Fibroblast of skin of scalp (primary cell): ENCODE measurements around the gene TSKU.

ENCODE experiments used
- DNase-seq: peaks from one replicate; pipeline ENCODE4 v3.0.0-alpha.2; 2013

Gene TSKU

DNA sequence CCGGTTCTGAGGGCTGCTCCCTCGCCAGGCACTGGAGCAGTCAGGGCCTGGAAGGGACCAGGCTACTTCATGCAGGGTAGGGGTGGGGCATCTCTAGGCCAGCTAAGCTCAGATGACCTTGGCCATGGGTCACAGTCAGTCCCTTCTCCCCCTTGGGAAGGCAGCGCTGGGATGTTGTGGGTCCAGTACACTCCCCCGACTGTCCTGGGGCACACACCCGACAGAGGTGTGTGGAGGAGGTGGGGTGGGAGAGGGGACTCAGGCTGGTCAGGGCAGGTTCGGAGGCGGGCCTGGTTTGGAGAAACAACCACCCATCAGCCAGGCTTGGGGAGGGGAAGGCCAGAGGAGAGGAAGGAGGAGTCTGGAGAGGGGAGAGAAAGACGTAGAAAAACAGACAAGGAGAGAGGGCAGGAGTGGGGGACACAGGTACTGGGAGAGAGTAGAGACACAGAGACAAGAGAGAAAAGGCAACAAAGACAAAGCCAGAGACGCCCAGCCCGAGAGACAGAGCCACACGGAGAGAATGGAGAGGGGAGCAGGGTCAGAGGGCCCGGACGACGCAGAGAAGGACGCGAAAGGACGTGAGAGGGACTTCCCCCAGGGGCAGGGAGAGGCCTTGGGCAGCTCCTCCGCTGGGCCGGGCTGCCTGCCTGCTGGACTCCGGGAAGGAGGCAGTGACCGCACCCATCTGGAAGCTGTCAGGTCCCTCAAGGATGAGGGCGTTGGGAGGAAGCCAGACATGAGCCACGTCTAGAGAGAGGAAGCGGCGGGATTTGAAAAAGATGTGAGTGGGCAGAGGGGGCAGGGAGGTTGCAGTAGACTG, 30.6 kb upstream of the TSKU start:
- DNase-seq, result peak; percentile 83

DNA sequence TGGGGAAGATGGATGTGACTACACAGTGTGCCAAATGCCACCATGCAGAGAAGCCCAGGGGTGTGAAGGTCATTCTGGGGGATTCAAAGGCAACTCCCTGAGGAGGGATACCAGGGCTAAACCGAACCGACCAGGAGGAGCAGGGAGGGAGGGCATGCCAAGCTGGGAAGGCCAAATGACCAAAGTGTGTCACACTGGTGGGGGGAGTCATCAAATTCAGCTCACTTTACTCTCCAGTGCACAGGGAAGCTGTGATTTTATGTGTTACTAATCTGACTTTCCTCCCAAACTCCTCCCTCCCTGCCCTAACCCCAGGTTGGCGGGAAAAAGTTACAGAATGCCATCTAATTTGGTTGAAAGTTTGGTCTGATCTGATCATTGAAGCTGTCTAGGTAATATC, 29.7 kb upstream of the TSKU start:
- DNase-seq, result no peak

DNA sequence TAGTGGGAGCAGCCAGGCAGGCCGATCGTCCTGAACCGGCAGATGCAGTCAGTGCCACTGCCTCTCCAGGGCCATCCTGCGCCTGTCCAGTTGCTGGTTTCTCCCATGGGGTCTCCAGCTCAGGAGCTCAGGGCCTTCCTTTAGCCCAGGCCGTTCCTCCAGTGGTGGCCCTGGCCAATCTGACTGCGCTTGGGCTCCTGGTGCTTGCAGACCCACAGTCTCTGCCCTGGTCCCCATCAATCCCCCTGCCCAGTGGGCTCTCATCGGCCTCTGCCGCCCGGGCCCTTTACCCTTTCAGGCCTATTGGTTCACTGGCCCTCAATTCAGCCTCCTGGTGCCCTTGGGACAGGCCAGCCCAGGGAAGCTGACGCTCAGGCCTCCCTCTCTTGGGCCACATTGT, 29.2 kb upstream of the TSKU start:
- DNase-seq, result no peak

DNA sequence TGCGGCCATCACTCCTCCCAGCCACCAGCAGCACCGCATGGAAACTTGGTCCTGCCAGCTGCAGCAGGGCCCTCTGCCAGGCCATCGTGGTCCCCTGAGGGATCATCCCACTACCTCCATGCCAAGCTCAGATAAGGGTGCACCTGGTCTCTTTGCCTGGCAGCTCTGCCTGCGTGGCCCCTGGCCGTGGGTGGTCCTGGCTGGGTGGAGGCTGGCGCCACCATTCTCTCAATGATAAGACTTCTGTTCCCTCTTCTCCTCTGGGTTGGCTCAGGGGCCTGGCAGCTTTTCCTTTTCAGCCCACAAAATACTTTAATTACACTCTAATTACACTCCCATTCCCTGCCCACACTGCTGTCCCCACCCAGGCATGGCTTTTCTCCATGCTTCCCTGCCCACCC, 26.8 kb upstream of the TSKU start:
- DNase-seq, result no peak

DNA sequence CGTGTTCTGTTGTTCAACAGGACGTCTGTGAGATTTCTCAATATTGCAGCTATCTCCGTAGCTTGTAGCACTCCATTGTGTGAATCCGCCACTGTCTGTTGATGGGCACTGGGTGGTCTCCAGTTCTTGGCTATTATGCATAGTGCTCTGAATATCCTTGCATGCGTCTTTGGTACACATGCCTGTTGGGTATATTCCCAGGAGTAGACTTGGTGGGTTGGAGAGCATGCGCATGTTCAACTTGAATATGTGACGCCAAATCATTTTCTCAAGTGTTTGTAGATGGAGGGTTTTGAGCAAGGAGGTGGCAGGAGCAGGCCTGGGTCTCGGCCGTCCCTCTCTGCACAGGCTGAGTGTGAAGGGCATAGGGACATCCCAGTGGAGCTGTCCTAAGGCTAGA, 24.8 kb upstream of the TSKU start:
- no peak for DNase-seq

DNA sequence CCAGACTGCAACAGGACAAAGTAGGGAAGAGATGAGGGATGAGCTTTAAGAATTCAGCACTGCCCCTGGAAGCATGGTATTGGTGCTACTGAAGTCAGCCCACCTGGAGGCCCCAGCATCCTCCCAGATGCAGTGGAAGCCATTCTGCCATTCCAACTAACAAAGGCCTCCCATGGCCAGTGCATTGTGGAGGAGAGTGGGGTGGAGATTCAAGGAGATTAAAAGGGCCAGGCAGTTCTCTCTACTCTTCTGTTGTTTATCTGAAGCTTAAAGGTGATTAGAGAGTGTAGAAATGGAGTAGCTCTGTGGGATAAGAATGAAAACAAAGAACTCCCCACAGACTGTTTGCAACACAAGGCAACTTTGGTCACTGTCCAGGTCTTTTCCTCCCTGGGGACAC, 24.1 kb upstream of the TSKU start:
- DNase-seq, result no peak

DNA sequence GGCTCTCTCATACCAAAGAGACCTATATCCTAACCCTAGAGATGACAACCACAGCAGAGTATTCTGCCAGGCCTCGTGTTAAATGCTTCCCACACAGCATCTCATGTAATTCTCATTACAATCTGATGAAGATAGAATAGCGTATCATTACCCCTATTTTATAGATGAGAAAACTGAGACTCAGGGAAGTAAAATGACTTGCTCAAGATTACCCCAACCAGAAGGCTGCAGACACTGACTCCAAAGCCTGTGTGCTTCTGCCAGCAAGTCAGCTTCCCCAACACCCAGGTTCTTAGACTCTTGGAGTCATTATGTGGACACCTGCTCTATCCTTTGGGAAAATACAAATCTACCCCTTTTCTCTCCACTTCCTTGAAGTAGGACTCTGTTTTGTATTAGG, 23.6 kb upstream of the TSKU start:
- no peak for DNase-seq

DNA sequence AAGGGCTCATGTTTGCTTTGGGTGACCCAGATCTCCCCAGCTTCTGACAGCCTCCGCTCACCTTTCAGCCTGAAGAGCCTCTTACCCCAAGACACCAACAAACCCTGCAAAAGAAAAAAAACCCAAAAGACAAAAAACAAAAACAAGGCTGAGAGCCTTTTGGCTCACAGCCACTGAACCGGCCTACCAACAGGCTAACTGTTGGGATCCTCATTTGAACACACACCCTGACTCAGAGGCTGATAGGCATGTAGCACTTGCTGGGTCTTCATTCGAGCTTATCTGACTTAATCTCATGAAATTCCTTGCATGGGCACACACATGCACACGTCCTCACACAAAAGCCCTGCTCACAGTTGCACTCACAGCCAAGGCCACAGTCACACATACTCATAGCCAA, 22.9 kb upstream of the TSKU start:
- DNase-seq, result no peak

DNA sequence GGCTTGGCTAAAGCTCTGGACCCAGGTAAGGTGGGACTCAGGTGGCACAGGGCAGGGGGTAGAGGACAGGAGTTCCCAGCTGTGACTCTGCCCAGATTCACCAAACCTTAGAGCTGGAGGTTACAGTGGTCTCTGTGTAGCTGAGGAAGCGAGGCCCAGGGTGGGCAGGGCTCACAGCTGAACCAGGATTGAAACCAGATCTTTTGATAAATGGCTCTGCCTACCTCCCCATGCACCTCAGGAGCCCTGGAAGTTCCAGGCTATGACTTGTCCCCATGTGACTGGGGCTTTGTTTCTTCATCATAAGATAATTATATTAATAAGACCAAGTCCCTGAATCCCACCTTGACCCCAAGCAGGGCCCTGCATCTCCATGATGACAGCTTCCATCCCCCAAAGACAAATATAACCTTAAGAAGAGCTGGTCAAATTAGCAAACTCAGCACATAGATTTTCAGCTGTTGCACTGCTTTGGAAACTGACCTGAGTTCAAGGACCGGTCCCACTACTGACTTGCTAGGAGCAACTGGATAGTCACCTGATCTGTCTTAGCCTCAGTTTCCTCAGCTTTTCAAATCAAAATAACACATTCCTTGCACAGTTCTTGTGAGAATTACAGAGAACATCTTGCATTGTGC, 21.3 kb upstream of the TSKU start:
- no peak for DNase-seq

DNA sequence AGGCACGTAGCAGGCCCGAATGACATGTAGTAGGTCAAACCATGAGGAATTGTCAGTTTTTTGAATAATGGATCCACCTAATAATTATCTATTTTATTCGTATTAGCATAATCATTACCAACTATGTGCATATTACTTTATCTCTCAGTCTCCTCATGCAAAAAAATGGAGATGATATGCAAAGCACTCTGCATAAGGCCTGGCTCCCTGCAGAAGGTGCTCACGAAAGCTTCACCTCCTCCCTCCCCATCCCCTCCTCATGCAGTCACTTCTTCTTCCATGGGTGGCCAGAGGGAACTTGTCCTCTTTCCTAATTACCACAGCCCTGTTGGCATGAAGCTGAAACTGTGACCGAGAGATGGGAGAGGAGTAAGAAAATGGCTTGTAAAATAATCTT, 20.8 kb upstream of the TSKU start:
- DNase-seq, result no peak

DNA sequence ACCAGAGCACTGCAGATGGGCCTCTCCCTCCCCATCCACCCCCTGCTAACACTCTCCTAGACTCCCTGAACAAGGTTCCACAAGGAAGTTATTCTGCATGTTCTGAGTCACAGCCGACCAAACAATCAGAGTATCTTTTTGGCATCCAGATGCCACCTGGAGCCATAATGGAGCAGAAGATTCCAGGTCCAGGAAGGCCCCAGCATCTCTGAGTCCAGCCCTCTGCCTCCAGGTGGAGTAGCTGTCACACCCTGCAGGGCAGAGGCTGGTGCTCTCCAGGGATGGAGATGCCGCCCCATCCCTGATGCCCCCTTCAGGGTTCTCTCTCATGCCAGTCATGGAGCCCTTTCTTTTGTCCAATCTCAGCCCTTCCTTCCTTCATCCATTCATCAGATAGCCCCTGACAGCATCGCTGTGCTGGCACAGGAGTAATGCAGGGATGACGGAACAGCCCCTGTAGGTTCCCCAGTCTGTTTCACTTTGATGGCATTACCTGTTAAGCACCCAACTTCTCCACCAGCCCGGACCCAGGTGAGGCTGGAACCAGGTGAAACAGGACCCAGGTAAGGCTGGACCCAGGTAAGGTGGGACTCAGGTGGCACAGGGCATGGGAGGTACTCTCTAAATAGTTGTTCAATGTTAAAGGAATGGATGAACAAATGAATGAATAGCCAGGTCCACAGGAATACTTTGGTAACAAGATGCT, 20.1 kb upstream of the TSKU start:
- no peak for DNase-seq

DNA sequence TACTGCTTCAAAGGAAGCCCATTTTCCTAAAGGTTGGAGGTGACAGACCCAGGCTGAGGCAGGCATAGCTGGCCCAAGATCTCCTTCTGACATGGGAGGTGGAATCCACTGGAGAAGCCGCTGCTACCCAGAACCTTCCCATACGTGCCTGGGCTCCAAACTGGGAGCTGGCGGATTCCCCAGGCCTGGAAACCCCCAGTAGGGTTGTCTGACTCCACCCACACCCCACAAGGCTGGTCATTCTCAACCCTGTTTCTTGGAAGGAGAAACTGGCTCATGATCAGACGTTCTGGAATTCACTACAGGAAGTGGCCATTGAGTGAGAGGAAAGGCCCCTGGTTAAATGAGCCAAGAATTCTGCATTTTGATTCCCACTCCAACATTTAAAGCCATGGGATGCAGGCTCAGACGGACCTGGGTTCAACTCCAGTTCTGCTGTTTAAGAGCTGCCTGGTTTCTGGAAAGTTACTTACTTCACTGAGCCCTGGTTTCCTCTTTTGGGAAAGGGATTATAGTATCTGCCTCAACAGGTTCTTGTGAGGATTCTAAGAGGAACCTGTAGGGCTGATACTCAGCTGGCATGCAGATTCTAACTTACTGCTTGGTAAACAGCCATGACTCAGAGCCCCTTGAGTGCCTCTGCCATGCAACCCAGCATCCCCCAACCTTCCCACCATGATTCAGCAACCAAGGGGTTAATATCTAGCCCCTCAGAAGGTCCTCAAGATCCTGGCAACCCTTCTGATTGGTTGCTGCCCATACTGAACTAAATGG, 19.4 kb upstream of the TSKU start:
- peak; percentile 83 for DNase-seq

DNA sequence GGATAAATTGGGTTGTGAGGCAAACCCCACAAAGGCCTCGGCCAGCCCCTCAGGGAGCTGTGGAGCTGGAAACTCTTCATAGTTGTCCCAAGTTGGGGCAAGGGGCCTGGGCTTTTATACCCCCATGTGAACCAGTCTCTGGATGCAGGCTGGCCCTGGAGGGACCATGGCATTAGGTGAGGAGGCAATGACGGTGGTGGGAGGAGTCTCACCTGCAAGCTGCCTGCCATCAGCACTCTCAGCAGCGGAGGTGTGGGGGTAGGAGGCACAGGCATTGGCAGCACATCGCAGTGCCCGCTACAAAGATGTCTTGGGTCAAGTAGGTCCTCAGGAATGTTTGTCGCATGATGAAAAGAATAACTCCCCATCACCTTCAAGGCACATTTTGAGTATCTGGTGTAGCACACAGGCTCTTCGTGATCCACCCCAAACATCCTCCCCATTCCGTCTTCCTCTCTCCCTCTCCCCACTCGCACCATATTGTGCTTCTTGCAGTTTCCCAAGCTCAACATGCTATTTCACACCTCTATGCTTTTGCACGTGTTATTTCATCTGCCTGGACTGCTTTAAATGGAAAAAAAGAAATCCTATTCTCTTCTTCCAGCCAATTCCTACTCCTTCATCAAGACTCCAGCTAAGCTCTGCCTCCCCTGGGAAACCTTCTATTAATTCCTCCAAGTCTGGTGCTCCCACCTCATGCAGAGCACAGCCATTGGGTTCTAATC, 18.1 kb upstream of the TSKU start:
- no peak for DNase-seq

DNA sequence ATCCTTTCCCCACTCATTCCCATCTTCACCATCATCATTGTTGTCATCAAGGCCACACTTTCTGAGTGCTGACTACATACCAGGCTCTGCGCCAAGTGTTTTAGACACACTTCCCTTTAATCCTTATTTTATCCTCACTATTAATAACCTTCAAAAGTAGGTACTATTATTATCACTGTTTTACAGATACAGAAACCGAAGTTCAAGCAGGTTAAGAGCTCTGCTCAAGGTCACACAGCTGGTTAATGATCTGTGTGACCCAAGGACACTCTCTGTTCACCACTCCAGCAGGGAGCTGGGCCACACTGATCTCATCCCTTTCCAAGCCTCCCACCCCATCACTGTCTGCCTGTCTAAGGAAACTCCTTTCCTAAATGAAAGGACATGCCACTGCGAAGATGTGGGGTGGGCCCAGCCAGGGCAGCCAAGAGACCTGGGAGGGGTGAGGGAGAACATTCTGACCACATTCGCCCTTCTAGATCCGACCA, 17.2 kb upstream of the TSKU start:
- DNase-seq, result no peak

DNA sequence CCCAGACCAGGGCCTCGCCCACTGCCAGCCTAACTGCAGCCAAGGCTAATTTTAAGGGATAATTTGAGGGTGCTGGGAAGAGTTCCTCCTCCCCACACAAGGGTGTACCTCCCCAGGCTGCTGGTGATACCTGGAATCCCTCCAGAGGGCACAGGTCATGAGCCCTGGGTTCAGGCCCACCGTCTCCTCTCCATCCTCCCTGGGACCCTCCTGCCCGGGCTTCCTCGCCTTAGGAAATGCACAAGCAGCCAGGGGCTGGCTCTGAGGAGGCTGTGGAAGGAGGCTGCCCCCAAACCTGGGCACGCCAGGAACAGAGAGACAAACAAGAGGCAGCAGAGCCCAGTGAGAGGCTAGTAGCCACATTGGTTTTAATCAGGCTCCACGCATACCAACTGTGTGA, 16.6 kb upstream of the TSKU start:
- DNase-seq, result no peak

DNA sequence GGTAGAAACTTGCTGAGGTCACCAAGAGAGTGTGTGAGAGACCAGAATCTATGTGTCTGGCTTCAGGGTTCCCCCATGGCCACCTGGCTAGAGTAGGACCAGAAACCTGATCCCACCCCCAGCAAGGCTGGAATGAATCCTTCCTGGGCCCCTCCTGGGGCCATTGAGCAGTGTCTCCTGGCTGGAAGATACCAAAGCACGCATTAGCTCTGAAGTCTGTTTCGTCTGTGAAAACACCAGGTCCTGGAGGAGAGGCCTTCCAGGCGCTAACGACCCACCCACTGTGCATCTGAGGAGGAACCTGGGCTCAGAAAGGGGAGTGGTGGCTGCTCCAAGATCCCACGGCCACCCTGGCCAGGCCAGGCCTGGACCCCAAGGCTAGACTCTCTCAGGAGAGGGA, 15.5 kb upstream of the TSKU start:
- DNase-seq, result no peak

DNA sequence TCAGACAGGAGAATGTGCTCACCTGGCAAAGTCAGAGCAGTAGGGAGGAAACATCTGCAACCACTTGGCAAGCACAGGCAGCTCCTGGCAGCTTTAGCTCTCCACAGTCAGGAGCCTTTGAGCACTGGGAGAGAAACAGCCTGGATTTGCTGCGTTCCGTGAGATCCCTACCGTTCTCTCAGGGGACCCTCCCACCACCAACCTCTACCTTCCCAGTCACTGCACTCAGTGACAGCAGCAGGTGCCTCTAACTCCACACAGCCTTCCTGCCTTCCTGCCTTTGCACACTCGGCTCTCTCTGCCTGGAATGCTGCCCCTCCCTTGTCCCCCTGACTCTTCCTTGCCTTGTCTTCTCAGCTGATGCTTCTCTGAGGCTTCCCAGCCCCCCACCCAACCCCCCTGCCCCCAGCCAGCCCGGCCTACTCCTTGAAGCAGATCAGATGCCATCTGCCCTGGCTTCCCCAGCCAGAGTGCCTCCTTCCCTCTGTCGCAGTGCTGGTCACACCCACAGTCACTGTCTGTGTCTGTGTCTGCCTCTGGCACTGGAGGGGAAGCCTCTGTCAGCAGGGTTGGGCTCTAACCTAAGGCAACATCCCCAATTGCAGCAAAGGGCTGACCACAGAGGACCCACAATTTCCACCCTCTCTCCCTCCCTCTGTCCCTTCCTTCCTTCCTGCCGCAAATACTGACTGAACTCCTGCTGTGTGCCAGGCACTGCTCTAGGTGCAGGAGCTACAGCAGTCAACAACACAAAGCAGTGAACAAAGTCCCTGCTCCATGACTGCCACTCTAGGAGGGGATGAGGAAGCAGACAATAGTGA, 14.9 kb upstream of the TSKU start:
- DNase-seq, result peak; percentile 36

DNA sequence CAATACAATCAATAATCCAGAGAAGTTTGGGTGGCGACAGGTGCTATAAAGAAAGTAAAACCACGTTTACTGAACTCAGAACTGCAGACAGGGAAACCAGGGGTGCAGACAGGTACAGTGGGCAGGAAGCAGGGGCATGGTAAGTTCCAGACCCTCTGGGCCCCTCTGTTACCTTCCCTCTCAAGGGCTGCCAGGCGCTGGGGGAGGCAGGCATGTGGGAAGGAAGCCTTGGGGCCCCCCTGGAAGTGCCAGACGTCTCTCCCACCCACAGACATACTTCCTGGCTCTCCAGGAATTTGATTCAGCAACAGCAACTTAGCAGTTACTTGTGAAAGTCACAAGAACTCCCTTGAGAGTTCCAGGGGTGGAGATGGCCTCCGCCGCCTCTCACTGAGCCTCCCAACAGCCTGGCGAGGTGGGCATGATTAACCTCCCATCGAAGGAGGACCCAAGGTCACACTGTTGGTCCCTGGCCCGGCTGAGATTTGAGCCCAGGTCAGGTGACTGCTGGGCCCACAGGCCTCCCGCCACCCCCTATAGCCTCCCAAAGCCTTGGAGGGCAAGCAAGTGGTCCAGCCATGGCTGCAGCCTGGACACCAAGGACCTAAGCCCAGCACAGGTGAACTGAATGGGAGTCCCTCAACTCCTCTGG, 14.1 kb upstream of the TSKU start:
- DNase-seq, result peak; percentile 81

DNA sequence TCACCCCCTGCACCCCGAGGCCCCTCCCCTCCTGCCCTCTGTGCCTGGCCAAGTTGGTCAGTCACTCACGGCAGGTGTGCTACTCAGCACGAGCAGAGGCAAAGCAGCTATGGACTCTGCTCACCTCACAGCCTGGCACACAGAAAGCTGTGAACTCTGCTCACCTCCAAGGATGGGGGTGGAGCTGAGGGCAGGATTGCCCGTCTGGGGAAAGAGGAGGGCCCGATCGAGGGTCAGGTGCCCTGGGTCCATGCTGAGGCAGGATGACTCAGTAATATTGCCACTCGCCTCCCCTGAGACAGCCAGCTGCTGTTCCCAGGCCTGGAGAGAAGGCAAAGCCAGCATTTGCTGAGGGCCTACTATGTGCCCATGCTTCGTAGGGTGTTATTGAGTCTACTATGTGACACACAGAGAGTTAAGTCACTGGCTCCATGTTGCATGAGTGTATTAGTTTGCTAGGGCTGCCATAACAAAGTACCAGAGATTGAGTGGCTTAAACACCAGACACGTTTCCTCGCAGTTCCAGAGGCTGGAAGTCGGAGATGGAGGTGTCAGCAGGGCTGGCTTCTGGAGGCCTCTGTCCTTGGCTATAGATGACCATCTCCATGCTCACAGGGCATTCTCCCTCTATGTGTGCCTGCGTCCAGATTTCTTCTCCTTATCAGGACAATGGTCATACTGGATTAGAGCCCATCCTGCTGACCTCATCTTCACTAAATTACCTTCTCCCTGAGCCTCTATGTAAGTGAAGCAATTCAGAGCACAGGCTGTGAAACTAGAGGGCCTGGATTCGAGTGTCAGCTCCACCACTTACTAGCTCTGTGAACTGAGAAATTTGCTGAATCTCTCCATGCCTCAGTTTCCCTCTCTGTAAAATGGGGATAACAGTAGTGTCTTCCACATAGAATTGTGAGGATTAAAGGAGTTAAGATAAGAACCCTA, 13.2 kb upstream of the TSKU start:
- DNase-seq, result no peak
